Brain microvascular endothelial cell (primary cell): ENCODE data around the gene PSMA3.

Experiments
- DNase-seq: peaks from one replicate; pipeline ENCODE4 v3.0.0-alpha.2; 2020
- H3K27ac ChIP-seq: fragments of 250-450 bp; sonication (Bioruptor Pico); 2 replicates; pipeline ENCODE4 v1.5.1; 2020; ENCODE audit warnings: mild to moderate bottlenecking, moderate library complexity
- H3K27me3 ChIP-seq: fragments of 250-450 bp; sonication (Bioruptor Pico); replicated peaks from 2 replicates; pipeline ENCODE4 v1.5.1; 2020; ENCODE audit warnings: mild to moderate bottlenecking
- H3K36me3 ChIP-seq: fragments of 250-450 bp; sonication (Bioruptor Pico); replicated peaks from 2 replicates; pipeline ENCODE4 v1.5.1; 2020; ENCODE audit warnings: mild to moderate bottlenecking
- H3K4me3 ChIP-seq: 2 replicates; pipeline ENCODE4 v1.5.1; 2011; ENCODE audit warnings: low read depth, mild to moderate bottlenecking, control low read depth, low read length, moderate library complexity
- in situ Hi-C: cut with HindIII; loops from 2 replicates; pipeline ENCODE4 v1.10.0; 2017; ENCODE audit warnings: low sequenced_read_pairs, low pct_ligation_motif_present
- TF ChIP-seq, protein P1 (sequence below): IDR thresholded peaks from 2 replicates; pipeline ENCODE4 v1.5.1; 2011; ENCODE audit warnings: low read depth, mild to moderate bottlenecking, moderate library complexity, low read length, control low read depth, inconsistent platforms; ENCODE audit errors: missing control alignments

PSMA3 gene

DNA sequence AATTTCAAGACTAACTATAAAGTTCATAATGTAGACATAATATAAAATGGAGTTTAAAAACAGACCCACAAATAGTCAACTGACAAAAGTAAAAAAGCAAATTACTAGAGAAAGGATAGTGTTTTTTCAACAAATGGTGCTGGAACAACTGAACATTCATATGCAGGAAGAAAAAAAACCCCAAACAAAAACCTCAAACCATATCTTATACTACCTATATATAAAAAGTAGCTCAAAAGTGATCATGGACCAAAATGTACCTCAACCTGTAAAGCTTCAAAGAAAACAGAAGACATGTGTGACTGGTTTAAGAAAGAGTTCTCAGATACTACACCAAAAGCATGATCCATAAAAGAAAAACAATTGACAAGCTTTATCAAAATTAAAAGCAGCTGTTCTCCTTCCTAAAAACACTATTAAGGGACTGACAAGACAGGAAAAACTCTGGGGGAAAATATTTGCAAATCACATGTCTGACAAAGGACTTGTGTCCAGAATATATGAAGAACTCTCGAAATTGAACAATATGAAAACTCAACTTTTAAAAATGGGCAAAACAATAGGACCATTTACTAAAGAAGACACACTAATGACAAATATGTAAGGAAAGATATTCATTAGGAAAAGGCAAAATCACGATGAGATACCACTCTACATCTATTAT is 31.0 kb downstream of the PSMA3 start:
- TF ChIP-seq, protein P1, sequence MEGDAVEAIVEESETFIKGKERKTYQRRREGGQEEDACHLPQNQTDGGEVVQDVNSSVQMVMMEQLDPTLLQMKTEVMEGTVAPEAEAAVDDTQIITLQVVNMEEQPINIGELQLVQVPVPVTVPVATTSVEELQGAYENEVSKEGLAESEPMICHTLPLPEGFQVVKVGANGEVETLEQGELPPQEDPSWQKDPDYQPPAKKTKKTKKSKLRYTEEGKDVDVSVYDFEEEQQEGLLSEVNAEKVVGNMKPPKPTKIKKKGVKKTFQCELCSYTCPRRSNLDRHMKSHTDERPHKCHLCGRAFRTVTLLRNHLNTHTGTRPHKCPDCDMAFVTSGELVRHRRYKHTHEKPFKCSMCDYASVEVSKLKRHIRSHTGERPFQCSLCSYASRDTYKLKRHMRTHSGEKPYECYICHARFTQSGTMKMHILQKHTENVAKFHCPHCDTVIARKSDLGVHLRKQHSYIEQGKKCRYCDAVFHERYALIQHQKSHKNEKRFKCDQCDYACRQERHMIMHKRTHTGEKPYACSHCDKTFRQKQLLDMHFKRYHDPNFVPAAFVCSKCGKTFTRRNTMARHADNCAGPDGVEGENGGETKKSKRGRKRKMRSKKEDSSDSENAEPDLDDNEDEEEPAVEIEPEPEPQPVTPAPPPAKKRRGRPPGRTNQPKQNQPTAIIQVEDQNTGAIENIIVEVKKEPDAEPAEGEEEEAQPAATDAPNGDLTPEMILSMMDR, result no peak
- H3K27ac ChIP-seq, result no peak overlapping the region
- no peak for DNase-seq
- H3K27me3 ChIP-seq, result no peaks in the 10 kb centered on the region
- peaks cover 27% of the 10 kb centered on the region for H3K36me3 ChIP-seq
- H3K4me3 ChIP-seq, result no peak overlapping the region
- in situ Hi-C loops, result no loop called here

DNA sequence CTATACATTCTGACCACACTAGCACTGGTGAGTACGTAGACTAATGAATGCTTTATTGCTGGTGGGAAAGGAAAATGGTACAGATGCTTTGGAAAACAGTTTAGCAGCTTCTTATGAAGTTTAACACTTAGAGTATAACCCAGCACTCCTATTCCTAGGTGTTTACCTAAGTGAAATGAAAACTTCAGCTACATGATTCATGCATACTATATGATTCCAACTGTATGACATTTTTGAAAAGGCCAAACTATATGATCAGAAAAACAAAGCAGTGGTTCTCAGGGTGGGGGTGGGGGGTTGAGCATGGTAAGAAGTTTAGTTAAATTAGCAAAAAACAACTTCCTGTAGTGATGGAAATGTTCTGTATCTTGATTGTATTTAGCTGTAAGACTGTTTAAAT is 31.6 kb downstream of the PSMA3 start:
- in situ Hi-C loops, result no loop called here
- Histone ChIP-seq H3K36me3 (peaks cover 27% of the 10 kb centered on the region), H3K27ac (no peak overlapping the region), H3K27me3 (no peaks in the 10 kb centered on the region), H3K4me3 (no peak overlapping the region)
- no peak for DNase-seq
- TF ChIP-seq, protein P1, result no peak

DNA sequence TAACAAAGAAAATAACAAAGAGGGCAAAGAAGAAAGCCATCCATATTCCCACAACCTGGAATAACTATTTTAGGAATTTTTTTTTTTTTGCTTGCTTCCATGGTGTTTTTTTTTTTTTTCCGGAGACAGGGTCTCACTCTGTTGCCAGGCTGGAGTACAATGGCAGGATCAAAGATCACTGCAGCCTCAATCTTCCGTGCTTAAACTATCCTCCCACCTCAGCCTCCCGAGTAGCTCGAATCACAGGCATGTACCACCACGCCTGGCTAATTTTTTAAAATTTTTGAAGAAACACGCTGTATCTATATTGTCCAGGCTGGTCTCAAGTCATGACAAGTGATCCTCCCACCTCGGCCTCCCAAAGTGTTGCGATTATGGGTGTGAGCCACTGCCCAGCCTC is 33.5 kb downstream of the PSMA3 start:
- H3K27me3 ChIP-seq, result no peaks in the 10 kb centered on the region
- no peak overlapping the region for H3K27ac ChIP-seq
- no peak for DNase-seq
- peaks cover 11% of the 10 kb centered on the region for H3K36me3 ChIP-seq
- in situ Hi-C loops, result no loop called here
- H3K4me3 ChIP-seq, result no peak overlapping the region
- TF ChIP-seq, protein P1, result no peak

DNA sequence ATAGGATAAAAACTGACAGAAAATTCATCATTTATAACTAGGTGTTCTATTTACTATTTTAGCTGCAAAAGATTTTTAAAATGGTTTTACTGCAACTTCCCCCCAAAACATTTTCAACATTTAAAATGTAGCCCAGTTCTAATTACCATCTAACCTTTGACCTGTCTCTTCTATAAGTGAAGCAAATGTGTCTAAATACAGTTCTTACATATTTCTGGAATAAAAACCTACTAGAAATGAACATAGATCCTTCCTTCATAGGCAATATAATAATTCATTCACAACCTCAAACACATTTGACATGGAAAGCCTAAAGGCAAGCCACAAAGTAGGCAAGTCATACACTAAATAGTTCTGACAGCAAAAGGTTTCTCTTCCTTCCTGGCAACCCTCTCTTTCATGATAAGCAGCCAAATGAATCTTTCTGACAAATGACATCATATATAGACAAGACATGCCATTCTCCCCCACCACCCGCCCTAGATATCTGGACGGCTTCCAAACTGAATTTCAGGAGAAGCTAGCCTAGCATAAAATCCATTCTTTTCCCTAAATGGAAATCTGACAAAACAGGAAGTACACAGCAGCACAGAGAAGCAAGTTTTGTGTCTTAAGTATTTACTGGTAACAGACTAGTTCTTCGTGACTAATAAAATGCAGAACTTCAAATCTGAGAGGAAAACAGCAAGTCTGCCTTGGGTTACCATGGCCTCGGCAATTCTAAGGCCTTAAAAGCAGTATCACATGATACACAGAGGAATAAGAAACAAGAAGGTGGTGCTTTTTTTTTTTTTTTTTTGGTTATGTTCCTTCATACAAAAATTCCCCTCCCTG is 36.5 kb downstream of the PSMA3 start:
- peak overlapping the region; percentile 79 for H3K27ac ChIP-seq
- H3K27me3 ChIP-seq, result no peaks in the 10 kb centered on the region
- in situ Hi-C loops, result no loop called here
- TF ChIP-seq, protein P1, result no peak
- no peak overlapping the region for H3K4me3 ChIP-seq
- DNase-seq, result peak; percentile 93
- H3K36me3 ChIP-seq, result peaks cover 21% of the 10 kb centered on the region

DNA sequence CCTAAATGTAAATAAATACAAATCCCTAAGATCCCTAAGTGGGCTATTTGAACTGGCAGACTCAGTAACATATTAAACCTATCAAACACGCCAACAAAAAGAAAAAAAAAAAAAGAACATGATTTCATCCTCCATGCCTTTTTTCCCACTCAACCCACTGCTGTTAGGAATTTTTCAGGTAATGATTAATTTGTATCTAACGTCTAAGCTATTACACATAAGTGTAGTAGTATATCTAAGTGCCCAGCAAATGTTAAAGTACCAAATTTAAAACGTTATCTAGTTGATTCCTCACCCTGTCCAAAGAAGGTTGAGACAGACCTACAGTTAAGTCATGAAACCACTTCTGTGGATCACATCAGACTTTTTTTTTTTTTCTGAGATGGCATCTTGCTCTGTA is 37.3 kb downstream of the PSMA3 start:
- in situ Hi-C loops, result no loop called here
- TF ChIP-seq, protein P1, result no peak
- H3K27ac ChIP-seq, result peak overlapping the region; percentile 79
- H3K36me3 ChIP-seq, result peaks cover 25% of the 10 kb centered on the region
- DNase-seq, result no peak
- no peaks in the 10 kb centered on the region for H3K27me3 ChIP-seq
- H3K4me3 ChIP-seq, result no peak overlapping the region
